Right hindlimb (tissue), 1 donor: ENCODE measurements around the gene ADCY1.
A peak's percentile ranks its signal among the peaks of the same experiment; 100 is the strongest.

ENCODE experiments used
- DNase-seq: peaks from one replicate; pipeline ENCODE4 v3.0.0-alpha.2; 2018

Gene ADCY1

DNA sequence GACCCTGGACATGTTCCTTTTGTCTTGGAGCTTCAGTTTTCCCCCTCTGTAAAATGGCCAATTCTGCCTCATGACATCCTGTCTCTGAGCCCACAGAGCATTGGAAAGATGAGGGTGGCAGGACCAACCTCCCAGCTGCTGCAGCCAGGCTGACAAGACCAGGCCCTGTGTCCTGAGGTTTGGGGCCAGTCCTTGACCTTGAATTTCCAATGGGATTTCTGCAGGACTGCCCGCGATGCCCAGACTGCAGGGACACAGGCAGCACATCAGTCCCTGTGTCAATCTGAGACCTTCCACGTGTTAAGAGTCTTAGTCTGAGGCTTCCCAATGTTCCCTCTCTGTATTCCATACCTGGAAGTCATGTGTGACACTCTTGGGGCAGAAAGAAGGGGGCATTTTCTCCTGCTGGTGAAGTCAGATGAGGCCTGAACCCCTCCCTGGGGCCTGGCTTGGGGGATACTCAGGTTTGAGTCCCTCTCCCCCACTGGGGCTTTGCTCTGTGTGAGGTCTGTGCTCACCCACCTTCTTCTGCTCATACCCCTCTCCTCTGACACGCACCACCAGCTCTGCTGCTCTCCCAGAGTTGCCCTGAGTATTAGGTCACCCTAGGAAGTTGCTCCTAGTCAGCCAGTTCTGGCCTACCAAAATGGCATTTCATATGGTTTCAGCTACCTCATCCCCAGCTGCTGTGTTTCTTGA is 79.2 kb downstream of the ADCY1 start:
- DNase-seq = no peak

DNA sequence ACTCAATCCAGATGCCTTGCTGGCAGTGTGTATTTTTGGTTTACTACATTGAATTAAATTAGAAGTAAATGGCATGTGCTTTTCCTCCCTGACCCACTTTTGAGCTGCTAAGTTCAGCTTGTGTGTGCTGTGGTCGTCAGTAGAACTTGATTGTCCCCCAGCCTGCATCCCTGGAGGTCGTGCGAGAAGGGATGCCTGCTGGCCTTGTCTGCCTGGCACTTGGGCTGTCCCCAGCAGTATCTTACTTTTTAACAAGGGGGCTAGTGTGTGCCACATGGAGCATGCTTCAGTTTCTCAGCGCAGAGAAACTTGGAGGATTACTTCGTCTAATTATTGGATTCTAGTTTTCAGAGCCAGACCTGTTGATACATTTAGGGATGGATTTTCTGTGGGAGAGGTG is 80.2 kb downstream of the ADCY1 start:
- DNase-seq = no peak

GRCh38 chr7:45655539-45655938 is 81.4 kb downstream of the ADCY1 start:
- DNase-seq = no peak

- no peak for DNase-seq
These were observed 82.3 kb downstream of the ADCY1 start for GRCh38 chr7:45656431-45656830.

DNA sequence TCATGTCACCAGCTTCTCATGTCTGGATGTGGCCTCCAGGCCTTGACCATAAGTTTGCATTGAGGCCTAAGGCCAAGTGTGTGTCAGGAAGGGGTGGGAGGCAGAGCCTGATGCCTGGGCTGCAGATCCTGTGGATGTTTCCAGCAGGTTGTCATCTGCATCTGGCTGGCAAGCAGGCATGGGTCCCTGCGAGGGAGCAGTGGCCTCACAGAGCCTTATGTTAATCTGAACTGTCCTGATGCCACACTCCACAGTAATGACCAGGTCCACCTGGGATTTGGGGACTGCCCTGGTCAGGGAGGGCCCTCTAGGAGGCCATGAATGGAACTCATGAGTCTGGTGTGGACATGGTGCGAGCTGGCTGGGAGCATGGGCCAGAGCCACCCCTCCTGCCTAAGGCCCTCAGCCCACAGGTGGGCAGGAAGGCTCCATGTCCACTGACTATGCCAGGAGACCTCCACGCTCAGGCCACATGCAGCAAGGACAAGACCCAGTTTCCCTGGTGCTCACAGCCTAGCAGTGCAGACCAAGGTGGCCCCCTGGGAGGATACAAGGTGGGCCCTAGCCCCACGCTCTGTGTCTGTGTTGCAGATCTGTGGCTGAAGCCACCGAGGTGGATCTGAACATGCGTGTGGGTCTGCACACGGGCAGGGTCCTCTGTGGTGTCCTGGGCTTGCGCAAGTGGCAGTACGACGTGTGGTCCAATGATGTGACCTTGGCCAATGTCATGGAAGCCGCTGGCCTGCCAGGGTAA is 83.1 kb downstream of the ADCY1 start:
- no peak for DNase-seq

- DNase-seq = no peak
These were observed 83.9 kb downstream of the ADCY1 start for GRCh38 chr7:45657890-45658715.

DNA sequence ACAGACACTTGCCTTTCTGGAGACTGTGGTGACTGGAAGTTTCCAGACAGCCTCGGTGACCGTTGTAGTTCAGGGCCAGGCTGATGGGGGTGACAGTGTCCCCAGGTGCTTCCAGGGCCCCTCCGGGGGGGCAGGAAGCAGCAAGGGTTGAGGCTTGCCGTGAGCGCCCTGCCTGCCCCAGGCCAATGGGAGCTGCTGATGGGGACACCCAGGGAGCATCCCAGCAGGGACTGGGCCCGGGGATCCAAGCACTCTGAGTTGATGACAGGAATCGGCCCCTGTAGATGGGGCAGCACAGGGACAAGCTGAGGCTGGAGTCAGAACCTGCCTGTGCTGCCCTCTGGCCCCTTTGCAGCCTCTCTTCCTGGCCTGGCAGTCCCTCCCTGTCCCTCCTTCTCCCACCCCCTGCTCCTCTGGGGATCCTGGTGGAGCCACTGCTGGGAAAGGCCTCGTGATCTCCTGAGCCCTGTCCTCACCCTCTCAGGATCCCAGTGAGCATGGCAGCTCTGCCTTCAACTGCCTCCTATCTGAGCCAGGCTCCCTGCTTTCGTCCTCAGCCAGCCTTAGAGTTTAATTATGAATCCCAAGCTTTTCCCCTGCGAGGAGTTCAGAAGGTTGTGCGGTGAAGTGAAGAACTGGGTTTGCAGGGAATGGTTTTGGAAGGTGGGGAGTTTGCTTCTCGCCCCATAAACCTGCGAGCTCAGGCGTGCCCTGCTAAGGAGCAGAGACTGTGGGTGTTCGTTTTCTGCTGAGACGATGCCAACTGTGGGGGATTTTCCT is 84.7 kb downstream of the ADCY1 start:
- DNase-seq = no peak

GRCh38 chr7:45659496-45660139 is 85.5 kb downstream of the ADCY1 start:
- no peak for DNase-seq

DNA sequence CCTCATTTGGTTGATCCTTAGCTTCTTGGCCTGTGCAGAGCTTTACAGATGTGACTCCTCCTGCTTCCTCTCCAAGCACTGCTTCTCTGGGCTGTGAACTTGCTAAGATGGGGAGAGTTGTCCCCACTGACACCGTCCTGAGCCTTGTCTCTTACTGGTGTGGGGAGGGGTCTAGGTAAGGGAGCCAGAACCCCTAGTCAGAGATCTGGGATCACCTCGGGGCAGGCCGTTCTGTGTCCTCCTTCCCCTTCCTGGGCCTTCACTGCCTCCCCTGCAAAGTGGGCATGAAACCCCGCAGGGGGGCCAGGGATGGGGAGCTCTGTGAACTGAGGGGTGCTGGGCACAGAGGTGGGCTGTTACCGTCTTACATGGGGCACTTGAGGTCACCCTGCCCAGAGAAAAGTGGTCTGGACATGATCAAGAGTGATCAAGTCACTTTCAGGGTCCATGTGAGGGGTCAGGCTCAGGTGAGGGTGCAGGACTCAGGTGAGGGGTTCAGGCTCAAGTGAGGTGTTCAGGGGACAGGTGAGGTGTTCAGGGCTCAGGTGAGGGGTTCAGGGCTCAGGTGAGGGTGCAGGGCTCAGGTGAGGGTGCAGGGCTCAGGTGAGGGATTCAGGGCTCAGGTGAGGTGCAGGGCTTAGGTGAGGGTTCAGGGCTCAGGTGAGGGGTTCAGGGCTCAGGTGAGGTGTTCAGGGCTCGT is 86.2 kb downstream of the ADCY1 start:
- no peak for DNase-seq

GRCh38 chr7:45660901-45661211 is 86.7 kb downstream of the ADCY1 start:
- no peak for DNase-seq

GRCh38 chr7:45661302-45661995 is 87.3 kb downstream of the ADCY1 start:
- no peak for DNase-seq

GRCh38 chr7:45662018-45662417 is 87.8 kb downstream of the ADCY1 start:
- DNase-seq = no peak

DNA sequence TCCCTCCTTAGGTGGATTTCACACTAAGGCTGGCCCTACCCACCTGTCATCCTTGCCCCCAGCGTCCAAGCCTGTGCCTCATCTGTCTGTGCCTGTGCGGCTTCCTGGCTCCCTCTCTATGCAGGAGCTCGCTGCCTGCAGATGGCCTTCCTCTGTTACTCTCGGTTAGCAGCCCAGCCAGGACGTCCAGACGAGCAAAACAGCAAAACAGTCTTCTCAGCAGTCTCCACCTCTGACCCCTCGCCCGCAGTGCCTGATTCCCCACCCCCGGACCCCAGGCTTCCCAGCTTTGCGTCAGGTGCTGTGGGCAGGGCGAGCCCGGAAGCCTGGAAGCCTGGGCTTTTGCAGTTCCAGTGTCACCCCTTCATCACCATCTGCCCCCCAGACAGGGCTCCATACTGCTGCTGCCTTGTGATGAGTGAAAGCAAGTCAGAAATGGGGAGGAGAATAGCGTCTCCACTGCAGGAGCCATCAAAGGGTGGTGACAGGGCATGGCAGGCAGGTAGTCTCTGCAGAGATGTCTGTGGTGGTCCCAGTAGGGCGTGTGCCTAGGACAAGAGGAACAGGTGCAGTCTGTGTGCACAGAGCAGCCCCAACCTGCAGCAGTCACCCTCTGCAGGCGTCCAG is 88.5 kb downstream of the ADCY1 start:
- no peak for DNase-seq

GRCh38 chr7:45663167-45663921 is 89.2 kb downstream of the ADCY1 start:
- no peak for DNase-seq

DNA sequence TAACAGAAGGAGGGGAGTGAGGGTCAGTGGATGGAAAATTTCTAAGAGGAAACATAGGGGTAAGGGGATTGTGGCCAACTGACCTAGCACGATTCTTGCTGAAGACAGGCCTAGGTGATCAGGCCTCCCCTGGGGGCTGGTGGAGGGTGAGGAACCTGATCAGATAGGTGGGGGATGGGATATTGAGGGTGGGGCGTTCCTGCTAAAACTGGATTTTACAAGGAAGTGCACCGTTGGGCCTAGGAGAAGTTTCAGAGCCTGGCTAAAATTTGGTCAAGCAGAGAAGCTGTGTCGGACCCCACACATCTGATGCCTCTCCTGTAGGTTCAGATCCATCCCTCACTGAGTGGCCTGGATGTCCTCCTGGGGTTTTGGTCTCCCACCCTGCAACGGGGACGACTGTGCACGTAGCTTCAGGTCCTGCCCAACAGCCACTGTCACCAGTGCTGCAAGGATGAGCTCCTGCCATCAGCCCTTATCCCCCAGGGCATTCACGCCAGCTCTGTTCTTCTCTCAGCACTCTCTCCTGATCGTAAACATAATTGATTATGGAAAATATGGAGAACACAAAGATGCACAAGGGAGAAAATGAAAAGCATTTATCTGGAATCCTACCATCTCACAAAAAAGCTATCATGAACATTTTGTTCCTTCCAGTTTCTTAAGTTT is 89.9 kb downstream of the ADCY1 start:
- no peak for DNase-seq

DNA sequence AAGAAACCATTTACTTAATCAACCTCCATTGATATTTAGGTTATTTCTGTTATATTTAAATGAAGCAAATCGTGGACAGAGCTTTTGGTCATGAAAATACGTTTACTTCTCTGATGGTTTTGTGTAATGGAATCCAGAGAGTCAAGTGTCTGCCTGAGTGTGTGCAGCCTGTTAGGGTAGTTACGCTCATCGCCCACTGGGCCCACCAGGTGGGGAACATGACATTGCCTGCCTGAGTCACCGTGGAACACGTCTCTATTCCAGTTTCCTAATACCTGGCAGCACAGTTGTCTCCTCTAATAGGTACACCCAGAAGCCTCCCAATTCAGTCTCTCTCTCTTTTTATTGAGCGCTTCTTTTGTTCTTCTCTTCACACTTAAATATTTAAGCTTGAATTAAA is 91.0 kb downstream of the ADCY1 start:
- no peak for DNase-seq

- peak; percentile 8 for DNase-seq
These were observed 96.1 kb downstream of the ADCY1 start for GRCh38 chr7:45670227-45670626.

GRCh38 chr7:45670717-45671116 is 96.5 kb downstream of the ADCY1 start:
- DNase-seq = no peak

DNA sequence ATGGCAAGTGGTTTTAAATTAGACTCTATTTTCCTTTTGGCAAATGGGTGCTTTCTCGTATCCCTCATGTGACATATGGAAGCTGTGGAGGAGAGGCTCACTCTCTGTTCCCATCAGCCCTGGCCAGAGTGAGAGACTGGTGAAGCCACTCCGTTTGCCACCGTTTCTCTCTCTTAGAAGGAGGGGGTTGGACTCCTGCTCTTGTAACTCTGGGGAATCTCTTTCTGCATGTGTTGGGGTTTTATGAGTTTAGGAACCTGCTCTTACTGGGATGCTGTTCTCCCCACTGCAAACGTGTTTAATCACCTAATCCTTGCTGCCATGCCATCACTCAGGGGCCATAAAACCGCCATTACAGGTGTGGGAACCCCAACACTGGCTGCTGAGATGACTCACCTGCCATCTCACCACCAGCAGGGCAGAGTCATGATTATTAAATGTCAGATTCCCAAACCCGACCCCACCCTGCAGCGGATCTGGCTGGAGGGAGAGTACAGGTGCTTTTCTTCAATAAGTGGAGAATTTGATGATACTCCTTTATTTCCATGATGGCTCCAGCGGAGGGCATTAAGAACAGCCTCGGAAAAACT is 103.2 kb downstream of the ADCY1 start:
- DNase-seq = no peak
